SU-DHL-6 (cell line): ENCODE data around the gene PSMC3.

Experiments
- H2AFZ ChIP-seq: fragments of 200-600 bp; sonication (generic); 2 replicates; pipeline ENCODE4 v1.6.1; 2014; ENCODE audit warnings: low read depth, mild to moderate bottlenecking, moderate library complexity, mixed read lengths, antibody characterized with exemption, low read length; ENCODE audit not compliant: severe bottlenecking
- H3F3A ChIP-seq: fragments of 200-600 bp; shearing (Covaris generic); 2 replicates; pipeline ENCODE4 v1.6.0; 2016; ENCODE audit warnings: antibody characterized with exemption, mild to moderate bottlenecking; ENCODE audit not compliant: insufficient read depth
- H3K27ac ChIP-seq: fragments of 200-600 bp; sonication (generic); 2 replicates; pipeline ENCODE4 v1.5.1; 2016; ENCODE audit warnings: low read depth, mild to moderate bottlenecking, low read length, moderate library complexity, mixed read lengths
- H3K27me3 ChIP-seq: fragments of 200-600 bp; sonication (generic), shearing (Covaris generic); 2 replicates; pipeline ENCODE4 v1.6.0; 2014; ENCODE audit warnings: mild to moderate bottlenecking, low read length
- H3K36me3 ChIP-seq: fragments of 200-600 bp; sonication (generic); 2 replicates; pipeline ENCODE4 v1.6.1; 2014; ENCODE audit warnings: mild to moderate bottlenecking, low read length, mixed read lengths
- H3K4me2 ChIP-seq: fragments of 300-600, 200-600 bp; shearing (Covaris generic), sonication (generic); 2 replicates; pipeline ENCODE4 v1.6.0; 2014; ENCODE audit warnings: low read length, low read depth, mild to moderate bottlenecking; ENCODE audit not compliant: poor library complexity, severe bottlenecking
- H3K4me3 ChIP-seq: fragments of 200-600 bp; sonication (generic); 2 replicates; pipeline ENCODE4 v1.5.1; 2014; ENCODE audit warnings: antibody characterized with exemption, low read length, mild to moderate bottlenecking, mixed read lengths; ENCODE audit not compliant: insufficient read depth, poor library complexity, severe bottlenecking
- H3K79me2 ChIP-seq: fragments of 200-600 bp; sonication (generic); 2 replicates; pipeline ENCODE4 v1.6.1; 2014; ENCODE audit warnings: mild to moderate bottlenecking, low read length, moderate library complexity; ENCODE audit not compliant: insufficient read depth
- H3K9ac ChIP-seq: fragments of 200-600 bp; sonication (generic); 2 replicates; pipeline ENCODE4 v1.7.0; 2014; ENCODE audit warnings: mild to moderate bottlenecking, low read length
- H3K9me2 ChIP-seq: fragments of 200-600 bp; sonication (generic); replicated peaks from 2 replicates; pipeline ENCODE4 v1.6.1; 2014; ENCODE audit warnings: low read length; ENCODE audit not compliant: insufficient read depth
- H3K9me3 ChIP-seq: fragments of 200-600 bp; sonication (generic); 2 replicates; pipeline ENCODE4 v1.6.1; 2014; ENCODE audit warnings: low read length, mixed read lengths; ENCODE audit not compliant: insufficient read depth
- H4K20me1 ChIP-seq: fragments of 200-600 bp; sonication (generic); 2 replicates; pipeline ENCODE4 v1.6.1; 2014; ENCODE audit warnings: low read depth, mild to moderate bottlenecking, antibody characterized with exemption, low read length, moderate library complexity, mixed read lengths
- EZH2phosphoT487 ChIP-seq: fragments of 200-600 bp; sonication (generic), shearing (Covaris generic); conservative IDR thresholded peaks from 2 replicates; pipeline ENCODE4 v1.6.1; 2018; ENCODE audit warnings: mild to moderate bottlenecking, antibody characterized with exemption, low read length, moderate library complexity, mixed read lengths
- TF ChIP-seq, protein P1 (sequence below): fragments of 200-600 bp; sonication (generic); IDR thresholded peaks from one replicate; pipeline ENCODE4 v1.5.1; 2017; ENCODE audit warnings: antibody characterized with exemption, mild to moderate bottlenecking, low read length, moderate library complexity; ENCODE audit not compliant: insufficient read depth, poor library complexity, severe bottlenecking

Gene PSMC3

DNA sequence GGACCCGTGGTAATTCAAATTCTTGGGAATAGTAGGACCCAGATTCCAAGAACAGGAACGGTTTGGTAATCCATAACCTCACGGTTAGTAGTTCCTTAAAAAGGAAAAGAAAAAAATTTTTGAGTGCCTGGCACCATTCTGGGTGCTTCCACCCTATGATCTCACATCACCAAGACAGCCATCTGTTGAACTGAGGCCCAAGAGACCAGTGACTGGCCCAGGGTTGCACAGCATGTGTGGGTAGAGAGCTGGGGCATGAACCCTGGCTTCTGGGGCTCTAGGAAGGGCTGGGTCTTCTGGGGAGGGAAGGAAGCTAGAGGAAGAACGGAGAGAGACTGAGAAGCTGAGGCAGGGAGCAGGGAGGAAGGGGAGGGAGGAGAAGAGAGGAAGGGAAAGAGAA lies 43.2 kb downstream of the PSMC3 start:
- Histone ChIP-seq H3F3A (no peaks in the 10 kb centered on the region), H4K20me1 (no peaks in the 10 kb centered on the region), H3K4me3 (no peak overlapping the region), H3K4me2 (no peak overlapping the region), H3K79me2 (peaks cover 3% of the 10 kb centered on the region), H3K9me2 (no peaks in the 10 kb centered on the region), H3K27ac (no peak overlapping the region), H2AFZ (no peak overlapping the region), H3K9ac (no peak overlapping the region), H3K27me3 (no peaks in the 10 kb centered on the region), H3K36me3 (no peaks in the 10 kb centered on the region), H3K9me3 (no peaks in the 10 kb centered on the region)
- TF ChIP-seq, protein P1, sequence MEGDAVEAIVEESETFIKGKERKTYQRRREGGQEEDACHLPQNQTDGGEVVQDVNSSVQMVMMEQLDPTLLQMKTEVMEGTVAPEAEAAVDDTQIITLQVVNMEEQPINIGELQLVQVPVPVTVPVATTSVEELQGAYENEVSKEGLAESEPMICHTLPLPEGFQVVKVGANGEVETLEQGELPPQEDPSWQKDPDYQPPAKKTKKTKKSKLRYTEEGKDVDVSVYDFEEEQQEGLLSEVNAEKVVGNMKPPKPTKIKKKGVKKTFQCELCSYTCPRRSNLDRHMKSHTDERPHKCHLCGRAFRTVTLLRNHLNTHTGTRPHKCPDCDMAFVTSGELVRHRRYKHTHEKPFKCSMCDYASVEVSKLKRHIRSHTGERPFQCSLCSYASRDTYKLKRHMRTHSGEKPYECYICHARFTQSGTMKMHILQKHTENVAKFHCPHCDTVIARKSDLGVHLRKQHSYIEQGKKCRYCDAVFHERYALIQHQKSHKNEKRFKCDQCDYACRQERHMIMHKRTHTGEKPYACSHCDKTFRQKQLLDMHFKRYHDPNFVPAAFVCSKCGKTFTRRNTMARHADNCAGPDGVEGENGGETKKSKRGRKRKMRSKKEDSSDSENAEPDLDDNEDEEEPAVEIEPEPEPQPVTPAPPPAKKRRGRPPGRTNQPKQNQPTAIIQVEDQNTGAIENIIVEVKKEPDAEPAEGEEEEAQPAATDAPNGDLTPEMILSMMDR = no peak
- TF ChIP-seq EZH2phosphoT487 = no peak

DNA sequence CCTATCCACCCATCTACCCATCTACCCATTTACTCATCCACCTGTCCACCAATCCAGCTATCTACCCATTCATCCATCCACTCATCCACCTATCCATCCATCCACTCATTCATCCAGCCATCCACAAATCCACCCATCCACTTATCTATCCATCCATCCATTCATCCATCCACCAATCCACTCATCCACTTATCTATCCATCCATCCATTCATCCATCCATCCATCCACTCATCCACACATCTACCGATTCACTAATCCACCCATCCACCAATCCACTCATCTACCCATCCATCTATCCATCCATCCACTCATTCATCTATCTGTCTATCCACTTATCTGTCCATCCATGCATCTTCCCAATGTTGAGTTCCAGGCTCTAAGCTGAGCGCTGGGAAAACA lies 46.2 kb downstream of the PSMC3 start:
- Histone ChIP-seq H3K9ac (no peak overlapping the region), H3K9me3 (no peaks in the 10 kb centered on the region), H3K9me2 (no peaks in the 10 kb centered on the region), H3K4me3 (no peak overlapping the region), H3K27me3 (no peaks in the 10 kb centered on the region), H3K27ac (no peak overlapping the region), H3F3A (no peaks in the 10 kb centered on the region), H3K79me2 (peaks cover 26% of the 10 kb centered on the region), H3K4me2 (no peak overlapping the region), H2AFZ (no peak overlapping the region), H4K20me1 (no peaks in the 10 kb centered on the region), H3K36me3 (no peaks in the 10 kb centered on the region)
- TF ChIP-seq EZH2phosphoT487 = no peak
- TF ChIP-seq, protein P1 = no peak

DNA sequence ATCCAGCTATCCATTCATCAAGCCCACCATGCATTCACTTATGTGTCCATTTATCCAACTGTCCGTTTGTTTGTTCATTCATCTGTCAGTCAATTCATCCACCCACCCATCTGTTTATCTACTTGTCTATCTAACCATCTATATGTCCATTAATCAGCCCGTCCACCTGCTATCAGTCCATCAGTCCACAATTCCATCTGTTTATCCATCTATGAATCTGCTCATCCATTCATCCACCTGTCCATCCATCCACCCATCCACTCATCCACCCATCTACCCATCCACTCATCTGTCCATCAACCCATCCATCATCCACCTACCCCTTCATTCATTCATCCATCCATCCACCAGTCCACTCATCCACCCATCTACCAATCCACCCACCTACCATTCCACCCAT lies 46.9 kb downstream of the PSMC3 start:
- Histone ChIP-seq H3K79me2 (peaks cover 26% of the 10 kb centered on the region), H3K4me2 (peak overlapping the region; percentile 79), H3K27me3 (no peaks in the 10 kb centered on the region), H3F3A (no peaks in the 10 kb centered on the region), H3K36me3 (no peaks in the 10 kb centered on the region), H4K20me1 (no peaks in the 10 kb centered on the region), H2AFZ (no peak overlapping the region), H3K9me3 (no peaks in the 10 kb centered on the region), H3K4me3 (no peak overlapping the region), H3K9ac (no peak overlapping the region), H3K27ac (no peak overlapping the region), H3K9me2 (no peaks in the 10 kb centered on the region)
- TF ChIP-seq, protein P1 = no peak
- no peak for TF ChIP-seq EZH2phosphoT487

DNA sequence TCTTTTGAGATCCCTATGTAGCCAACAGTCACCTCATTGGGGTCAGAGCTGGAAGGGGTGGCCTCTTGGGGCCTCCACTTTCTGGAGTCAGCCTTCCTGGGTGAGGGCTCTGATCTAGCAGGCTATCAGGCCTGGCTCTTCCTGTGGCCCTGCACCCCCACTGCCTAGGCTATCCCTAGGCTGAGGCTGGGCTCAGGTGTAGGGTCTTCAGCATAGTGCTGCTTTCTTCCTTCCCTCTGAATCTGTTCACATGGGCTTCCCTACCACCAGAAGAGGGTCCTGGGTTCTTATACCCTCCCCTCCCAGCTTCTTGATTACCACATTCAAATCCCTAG lies 47.4 kb downstream of the PSMC3 start:
- peak overlapping the region; percentile 79 for H3K4me2 ChIP-seq
- H3K27ac ChIP-seq = peak overlapping the region; percentile 90
- peak overlapping the region; percentile 97 for H3K9ac ChIP-seq
- peaks cover 26% of the 10 kb centered on the region for H3K79me2 ChIP-seq
- H3K27me3 ChIP-seq = no peaks in the 10 kb centered on the region
- peak overlapping the region; percentile 74 for H3K4me3 ChIP-seq
- H3K36me3 ChIP-seq = no peaks in the 10 kb centered on the region
- TF ChIP-seq, protein P1 = no peak
- no peak for TF ChIP-seq EZH2phosphoT487
- no peaks in the 10 kb centered on the region for H3K9me3 ChIP-seq
- H4K20me1 ChIP-seq = no peaks in the 10 kb centered on the region
- H3K9me2 ChIP-seq = no peaks in the 10 kb centered on the region
- H2AFZ ChIP-seq = peak overlapping the region; percentile 81
- H3F3A ChIP-seq = no peaks in the 10 kb centered on the region
